GM19324 (cell line): Measurements from ENCODE around the gene GIMAP8.
A peak's percentile ranks its signal among the peaks of the same experiment; 100 is the strongest.
"Not testable (repeated sequence)": the region's sequence is repeated elsewhere in the genome, so short reads cannot be mapped to it uniquely, and the experiment has no call there.

Experiments
- ATAC-seq: cut with Tn5 transposase; IDR thresholded peaks from one replicate; pipeline ENCODE4 v1.9.1; 2021; ENCODE audit warnings: mild to moderate bottlenecking, moderate library complexity; ENCODE audit not compliant: unreplicated experiment, low FRiP score

The GIMAP8 gene

DNA sequence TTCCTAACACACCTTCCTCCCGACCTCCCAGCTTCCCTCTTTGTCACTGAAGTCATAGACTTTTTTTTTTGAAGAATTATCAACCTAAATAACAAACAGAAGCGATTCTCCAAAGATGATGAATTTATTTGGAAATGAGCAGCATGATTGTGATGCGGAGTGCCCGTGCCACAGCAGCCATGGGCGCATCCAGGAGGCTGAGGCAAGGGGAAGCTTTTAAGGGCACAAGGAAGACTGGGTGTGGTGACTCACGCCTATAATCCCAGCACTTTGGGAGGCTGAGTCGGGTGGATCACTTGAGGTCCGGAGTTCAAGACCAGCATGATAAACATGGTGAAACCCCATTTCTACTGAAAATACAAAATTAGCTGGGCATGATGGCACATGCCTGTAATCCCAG, 16.2 kb upstream of the GIMAP8 start:
- no peak for ATAC-seq

DNA sequence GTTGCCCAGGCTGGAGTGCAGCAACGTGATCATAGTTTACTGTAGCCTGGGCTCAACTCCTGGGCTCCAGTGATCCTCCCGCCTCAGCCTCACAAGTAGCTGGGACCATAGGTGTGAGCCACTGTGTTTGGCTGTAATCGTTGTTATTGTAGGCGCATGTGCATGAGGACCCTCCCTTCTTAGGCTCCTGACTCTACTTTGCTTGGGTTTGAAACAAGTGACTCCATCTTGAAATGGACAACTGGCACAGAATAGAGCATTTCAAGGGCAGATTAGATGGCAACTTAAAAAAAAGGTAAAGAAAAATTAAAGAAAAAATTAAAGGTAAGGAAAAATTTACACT, 15.4 kb upstream of the GIMAP8 start:
- no peak for ATAC-seq

DNA sequence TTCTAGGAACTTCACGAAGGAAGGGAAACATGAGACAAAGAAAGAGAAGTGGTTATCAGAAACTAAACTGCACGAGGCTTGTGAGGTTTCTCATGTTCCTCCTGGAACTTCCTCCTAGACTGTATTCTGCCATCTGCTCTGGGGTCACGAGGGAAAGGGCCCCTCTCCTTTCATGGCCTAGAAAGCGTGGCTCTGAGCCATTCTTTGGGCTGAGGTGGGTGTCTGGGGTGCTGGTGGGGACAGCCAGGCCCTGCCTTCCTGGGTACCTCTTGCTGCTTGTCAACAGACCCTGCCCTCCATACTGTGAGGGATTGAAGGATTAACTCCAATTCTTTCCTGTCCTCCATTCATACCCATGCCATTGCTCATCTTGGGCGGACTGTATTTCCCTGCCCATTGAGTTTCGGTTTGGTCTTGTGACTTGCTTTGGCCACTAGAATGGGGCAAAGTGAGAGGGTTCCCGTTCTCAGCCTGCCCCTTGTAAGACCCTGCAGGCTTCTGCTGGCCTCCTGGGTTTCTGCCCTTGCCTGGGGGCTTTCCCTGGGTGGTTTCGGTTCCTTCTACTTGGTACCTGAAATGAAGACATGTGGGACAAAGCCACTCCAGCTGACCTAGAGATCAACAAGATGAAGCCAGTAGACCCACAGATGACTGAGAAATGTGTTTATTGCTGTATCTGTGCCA, 14.9 kb upstream of the GIMAP8 start:
- peak; percentile 98 for ATAC-seq

DNA sequence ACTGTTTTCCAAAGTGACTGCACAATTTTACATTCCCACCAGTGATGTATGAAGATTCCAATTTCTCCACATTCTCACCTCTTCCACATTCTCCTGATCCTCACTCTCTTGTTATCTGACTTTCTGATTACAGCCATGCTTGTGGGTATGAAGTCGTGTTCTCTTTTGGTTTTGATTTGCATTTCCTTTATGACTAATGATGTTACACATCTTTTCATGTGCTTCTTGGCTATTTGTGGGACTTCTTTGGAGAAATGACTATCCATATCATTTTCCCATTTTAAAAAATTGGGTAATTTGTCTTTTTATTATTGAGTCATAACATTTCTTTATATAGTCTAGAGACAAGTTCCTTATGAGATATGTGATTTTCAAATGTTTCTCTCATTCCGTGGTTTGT, 10.5 kb upstream of the GIMAP8 start:
- ATAC-seq, result no peak

DNA sequence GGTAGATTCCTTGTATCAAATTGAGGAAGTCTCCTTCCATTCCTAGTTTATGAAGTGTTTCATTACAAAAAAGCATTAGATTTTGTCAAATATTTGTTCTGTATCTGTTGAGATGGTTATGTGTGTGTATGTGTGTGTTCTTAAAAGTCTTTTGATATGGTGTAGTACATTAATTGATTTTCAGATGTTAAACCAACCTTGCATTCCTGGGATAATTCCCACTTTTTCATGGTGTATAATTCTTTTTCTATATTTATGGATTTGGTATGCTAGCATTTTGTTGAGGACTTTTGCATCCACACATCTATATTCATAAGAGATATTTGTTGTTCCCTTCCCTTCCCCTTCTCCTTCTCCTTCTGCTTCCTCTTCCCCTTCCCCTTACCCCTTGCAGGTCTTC, 8.9 kb upstream of the GIMAP8 start:
- ATAC-seq, result no peak

DNA sequence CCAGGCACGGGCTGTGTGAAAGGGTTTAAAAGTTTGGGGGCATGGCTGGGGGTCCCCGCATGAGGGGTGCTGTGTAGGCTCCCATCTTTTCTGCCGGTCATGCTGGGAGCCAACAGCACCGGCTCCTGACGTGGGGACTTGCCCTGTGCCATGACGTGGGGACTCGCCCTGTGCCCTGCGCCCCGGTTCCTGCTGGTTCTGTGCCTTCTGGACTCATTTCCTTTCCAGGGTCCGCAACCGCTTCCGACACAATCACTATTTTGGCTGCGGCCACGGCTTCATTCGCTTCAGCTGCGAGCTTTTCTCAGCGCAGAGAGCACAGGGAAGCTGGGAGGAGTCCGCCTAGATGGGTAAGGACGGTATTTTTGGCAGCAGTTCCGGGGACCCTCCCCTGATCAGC, 7.6 kb upstream of the GIMAP8 start:
- ATAC-seq, result no peak

DNA sequence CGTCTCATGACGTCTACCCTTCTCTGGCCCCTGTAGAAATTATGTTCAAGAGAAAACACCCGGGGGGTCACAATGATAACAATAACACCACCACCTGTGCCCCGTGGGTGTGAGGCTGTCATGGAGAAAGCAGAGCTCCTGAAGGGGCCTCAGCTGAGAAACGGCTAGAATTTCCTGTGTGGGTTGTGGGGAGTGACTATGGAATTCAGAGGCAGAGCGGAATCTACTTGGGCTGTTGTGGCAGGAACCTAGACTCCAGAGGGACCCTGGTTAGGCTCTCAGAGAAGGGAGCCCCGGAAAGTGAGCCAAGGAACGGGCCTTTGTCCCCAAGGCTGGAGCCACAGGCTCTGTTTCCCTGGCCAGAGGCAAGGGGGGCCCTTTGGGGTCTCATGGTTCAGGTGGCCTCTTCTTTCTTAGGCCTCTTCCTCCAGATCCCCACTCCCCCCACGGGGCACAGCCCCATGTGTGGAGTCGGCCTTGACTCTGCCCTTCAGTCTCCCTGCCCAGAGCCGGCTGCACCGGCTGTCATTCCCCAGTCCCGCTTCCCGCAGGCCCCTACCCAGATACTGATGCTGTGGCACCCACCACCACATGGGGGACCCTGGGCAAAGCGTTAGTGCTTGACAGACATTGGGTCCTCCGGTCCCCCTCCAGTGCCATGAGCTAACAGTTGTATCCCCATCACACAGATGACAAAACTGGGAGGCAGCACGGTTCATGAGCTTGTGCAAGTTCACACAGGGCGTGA, 6.5 kb upstream of the GIMAP8 start:
- ATAC-seq, result no peak

DNA sequence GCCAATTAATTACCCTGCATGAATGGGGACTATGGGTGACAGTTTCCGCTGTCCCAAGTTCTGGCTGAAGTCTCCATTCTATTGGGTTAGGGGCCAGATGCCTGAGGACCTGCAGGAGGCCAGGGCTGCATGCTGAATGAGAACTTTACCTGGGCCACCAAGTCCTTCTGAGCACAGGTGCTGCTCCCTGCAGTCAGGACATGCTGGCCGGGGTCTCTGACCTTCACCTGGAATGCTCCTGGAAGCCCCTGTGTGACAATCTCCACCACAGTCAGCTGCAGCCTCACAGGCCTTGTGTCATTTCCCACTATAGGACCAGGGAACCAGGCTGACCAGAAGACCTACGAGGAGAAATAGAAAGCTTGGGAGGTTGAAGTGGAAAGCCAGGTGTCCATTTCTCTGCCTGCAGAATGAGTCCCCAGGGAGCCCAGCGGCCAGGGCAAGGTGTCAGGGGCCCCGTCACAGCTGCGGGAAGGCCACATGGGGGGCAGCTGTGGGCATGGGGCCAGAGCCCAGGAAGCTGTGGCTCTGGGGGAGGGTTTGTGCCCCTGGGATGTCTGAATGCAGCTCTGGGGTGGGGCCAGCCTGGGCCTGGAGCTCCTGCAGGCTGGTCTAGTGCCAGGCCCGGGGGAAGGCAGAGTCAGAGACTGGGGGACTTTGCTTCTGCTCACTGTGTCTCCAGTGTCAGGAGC, 5.6 kb upstream of the GIMAP8 start:
- ATAC-seq, result no peak

DNA sequence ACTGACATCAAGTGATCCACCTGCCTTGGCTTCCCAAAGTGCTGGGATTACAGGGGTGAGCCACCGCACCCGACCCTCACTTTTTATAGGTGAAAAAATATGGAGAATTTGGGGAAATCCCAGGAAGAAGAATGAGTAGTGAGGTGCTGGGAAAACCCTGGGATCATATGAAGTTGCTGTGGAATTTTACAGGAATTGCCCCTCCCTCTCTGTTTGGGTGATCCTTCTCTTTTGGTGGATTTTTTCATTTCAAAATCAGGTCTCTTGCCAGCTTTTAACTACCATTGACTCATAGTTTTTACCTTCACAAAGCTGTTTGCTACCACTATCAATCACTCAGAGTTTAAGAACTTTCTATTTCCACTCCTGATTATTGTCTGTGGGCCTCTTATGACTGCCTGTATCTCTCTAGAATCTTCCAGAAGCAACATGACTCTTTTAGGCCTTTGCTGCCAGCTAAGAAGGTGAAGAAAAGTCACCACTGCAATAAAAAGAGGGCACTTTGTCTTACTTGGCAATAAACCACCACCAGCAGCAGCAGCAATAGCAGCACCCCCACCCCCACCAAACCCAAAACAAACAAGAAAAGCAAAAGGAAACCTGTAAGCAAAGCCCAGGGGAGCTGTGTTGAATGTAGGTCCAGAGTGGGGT, 4.0 kb upstream of the GIMAP8 start:
- no peak for ATAC-seq

DNA sequence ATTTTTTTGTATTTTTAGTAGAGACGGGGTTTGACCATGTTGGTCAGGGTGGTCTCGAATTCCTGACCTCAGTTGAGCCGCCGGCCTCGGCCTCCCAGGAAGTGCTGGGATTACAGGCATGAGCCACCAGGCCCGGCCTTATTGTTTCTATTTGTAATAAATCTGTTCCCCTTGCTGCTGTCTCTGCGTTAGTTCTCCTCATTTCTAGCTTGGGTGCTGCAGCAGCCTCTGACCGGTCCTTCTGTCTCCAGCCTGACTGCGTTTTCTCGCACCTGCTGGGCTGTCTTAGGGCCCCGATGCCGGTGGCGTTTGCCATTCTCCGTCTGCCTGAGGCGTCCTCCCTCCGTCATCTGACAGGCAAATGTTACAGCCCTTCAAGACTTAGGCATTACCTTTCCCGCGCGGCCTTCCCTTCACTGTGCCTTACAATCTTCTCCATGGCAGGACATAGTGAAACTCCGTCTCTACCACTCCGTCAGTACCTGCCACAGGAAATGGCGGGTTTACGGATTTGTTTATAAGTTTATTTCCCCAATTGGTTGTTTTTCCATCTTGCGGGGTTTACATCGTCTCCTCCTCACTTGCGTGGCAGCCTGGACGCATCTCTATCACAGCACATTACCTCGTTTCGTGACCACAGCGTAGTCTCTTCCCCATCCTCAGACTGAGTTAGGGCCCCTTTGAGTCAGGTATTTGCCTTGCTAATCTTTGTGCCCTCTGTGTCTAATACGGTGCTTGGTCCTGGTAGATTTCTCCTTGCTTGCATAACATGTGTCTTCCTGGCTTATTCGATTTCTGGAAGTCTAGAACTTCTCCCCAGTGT, 2.3 kb upstream of the GIMAP8 start:
- peak; percentile 24 for ATAC-seq

DNA sequence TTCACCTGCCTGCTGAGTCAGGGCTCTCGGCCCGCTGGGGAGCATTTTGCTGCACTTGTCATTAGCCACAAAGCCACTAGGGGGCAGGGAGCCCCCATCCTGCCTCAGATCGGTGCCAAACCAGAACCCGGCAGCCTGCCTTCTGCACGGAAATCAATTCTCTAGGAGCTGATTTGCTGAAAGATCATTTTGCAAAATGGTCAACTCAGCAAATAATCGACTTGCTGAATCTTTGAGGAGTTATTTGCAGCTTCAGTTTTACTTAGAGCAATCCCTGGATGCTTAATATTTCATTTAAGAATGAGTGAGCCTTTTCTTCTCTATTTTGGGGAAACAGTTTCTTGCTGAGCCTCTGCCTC, 1.7 kb upstream of the GIMAP8 start:
- ATAC-seq, result peak; percentile 64

DNA sequence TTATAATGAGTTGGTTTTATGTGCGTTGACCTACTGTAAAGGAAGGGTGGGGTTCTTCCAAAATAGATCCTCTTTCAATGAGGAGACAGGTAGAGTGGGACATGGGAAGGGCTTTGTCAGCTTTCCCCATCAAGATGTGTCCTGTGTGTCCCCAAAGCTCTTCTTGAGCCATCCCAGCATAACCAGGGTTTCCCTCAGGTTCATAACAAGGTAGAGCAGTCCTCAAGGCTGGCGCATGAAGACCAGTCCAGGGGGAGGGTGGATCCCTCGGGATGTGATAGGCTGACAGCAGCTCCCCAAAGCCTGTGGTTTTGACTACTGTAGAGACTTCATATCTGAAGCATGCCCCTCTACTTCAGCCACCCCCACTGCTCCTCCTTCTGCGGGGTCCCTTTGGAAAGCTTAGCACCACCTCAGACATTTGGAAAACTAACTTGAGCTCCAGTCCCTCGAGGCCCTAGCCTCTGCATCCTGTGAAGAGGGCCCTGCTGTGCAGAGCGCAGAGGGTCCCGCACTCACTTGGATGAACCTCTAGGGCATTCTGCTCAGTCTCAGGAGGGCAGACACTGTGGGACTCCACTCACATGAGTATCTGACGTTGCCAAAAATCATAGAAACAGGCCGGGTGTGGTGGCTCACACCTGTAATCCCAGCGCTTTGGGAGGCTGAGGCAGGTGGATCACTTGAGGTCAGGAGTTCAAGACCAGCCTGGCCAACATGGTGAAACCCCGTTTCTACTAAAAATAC, 1.1 kb upstream of the GIMAP8 start:
- ATAC-seq, result no peak

DNA sequence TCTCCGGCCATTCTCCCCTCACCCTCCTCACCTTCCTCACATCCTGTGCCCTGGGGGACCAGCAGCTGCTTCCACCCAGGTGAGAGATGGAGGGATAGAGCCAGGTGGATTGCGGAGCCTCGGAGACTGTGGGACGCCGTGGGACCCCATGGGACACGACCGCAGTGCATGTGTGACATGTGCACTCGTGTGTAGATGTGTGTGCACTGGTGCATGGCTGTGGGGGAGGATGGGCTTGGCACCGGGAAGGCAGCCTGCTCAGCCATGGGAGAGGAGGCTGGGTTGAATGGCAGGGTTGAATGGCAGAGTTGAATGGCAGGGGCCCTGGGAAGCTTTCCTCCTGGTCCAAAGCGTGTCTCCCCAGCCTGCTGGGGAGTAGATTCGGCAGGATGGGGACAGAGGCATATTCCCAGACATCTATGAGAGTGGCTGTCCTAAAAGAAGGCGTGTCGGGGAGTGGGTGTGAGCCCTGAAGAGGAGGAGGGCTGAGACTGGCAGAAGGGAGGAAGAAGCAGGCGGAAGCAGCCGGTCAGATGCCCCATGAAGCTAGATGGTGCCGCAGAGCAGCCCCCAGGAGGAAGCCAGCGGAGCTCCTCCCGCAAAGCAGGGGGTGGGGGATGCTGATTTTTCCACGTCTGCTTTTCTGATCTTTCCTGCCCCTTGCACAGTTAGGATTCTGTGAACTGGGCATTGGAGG, 815 bp downstream of the GIMAP8 start:
- ATAC-seq, result no peak

DNA sequence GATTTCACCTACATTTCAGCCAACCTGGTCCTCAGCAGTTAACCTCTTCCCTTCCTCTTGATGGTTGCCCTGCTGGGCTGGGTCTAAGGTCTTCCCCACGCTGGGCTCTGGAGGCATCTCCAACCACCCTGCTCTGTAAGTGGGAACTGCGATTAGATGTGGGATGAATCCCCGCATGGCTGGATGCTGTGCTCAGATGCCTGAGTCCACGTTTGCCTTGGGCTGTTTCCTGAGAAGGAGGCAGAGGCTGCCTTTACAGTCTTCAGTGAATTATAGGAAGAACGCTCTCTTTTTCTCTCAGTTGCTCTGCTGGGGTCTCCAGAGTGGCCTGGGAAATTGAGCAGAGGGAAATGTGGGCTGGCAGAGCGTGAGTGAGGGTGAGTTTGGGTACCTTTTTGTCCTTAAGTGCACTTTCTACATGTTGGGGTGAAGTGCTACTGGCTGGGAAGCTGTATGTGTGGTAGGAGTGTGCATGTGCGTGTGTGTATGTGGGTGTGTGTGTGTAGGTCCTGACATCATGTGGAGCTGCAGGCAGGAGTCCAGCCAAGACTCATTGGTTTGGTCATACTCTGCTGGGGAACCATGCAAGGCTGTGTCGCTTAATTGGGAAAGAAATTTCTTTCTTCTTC, 1.5 kb downstream of the GIMAP8 start:
- no peak for ATAC-seq

DNA sequence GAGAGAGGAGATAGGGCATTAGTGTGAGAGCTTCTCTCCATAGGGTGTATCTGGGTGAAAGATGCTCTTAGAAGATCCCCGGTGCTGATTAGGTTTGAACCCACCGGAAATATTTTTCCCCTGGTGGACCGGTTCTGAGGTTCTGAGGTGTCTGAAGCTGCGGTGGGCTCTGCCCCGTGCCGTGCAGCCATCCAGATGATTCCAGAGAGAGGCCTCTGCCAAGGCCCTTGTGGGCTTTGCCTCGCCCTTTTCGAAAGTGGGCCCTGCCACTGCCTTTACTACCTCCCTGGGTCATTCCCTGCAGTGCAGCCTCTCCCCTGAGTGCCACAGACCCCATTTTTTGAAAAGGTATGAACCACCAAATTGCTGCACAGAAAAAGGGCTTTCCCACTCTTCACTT, 2.8 kb downstream of the GIMAP8 start:
- no peak for ATAC-seq

DNA sequence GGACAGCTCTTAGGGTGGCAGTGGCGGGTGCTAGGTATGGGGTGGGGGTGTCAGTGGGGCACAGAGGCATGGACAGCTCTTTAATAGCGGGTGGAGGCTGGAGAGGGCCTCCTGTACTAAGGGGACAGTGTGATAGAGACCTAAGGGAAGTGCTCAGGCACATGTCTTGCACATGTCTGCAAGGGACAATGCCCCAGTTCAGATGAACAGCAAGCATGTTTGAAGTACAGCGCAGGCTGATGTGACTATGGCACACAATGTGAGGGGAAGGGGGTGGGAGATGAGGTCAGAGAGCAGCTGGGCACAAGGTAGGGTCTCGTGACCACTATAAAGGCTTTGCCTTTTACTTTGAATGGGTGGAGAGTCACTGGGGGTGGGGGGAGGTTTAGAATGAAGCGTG, 3.5 kb downstream of the GIMAP8 start:
- ATAC-seq, result no peak

DNA sequence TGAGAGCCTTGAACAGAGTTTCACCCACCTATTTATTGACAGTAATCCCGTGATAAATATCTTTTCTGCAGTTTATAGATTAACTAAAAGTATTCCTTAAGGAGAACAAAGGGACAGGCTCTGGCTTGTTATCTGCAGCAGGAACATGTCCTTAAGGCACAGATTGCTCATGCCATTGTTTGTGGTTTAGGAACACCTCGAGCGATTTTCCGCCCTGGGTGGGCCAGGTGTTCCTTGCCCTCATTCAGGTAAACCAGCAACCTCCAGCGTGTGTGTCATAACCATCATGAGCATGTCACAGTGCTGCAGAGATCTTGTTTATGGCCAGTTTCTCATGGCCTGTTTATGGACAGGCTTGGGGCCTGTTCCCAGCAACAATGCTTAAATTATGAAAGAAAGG, 6.6 kb downstream of the GIMAP8 start:
- ATAC-seq, result not testable (repeated sequence)

DNA sequence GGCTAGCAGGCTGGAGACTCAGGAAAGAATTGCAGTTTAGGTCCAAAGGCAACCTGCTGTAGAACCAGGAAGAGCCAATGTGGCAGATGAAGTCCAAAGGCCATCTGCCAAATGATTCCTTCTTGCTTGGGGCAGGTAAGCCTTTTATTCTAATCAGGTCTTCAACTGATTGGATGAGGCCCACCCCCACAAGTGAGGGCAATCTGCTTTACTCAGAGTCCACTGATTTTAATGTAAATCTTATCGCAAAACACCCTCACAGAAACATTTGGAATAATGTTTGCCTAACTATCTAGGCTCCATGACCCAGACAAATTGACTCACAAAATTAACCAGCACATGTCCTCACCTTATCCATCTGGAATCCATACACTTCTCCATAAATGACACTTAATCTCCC, 7.8 kb downstream of the GIMAP8 start:
- ATAC-seq, result no peak

DNA sequence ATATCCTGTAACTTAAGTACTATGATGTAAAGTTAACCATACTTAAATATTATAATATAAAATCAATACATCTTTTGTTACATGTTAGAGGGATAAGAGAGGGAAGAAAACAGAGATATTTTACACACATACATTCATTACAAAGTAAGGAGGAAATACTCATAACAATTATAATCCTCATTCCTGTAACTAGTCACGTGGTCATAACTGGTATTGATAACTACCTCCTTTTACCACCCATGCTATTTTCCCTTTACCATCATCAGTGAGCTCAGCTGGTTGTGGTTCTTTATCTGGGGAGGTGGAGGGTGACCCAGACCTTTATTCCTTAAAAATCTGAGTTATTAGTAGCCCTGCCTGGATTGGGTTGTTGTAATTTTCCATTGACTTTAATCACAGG, 8.3 kb downstream of the GIMAP8 start:
- ATAC-seq, result no peak
